Common myeloid progenitor, CD34-positive (primary cell): ENCODE measurements around the gene MKKS.

Source experiments
- CTCF ChIA-PET: fragments of 350-600 bp; sonication (Branson Sonifier 250); formaldehyde crosslinking; loops from one replicate; lab custom pipeline; 2021; ENCODE audit warnings: antibody characterized with exemption; lab: Charles Lee
- POLR2A ChIA-PET: fragments of 350-600 bp; sonication (Branson Sonifier 250); formaldehyde crosslinking; loops from one replicate; lab custom pipeline; 2021; ENCODE audit warnings: antibody characterized with exemption; lab: Charles Lee
- DNase-seq, 3 donors: peaks; one replicate each; pipeline versions ENCODE4 v3.0.0 to v3.0.0-alpha.2; 2013
- H3K27ac ChIP-seq, 2 experiments: 1 replicate in 1 of 2; 2 replicates in 1 of 2; pipeline ENCODE4 v1.7.0; 2013; ENCODE audit warnings: inconsistent platforms in 2 of 2, low read length in 2 of 2, mild to moderate bottlenecking in 2 of 2, low read depth in 1 of 2, moderate library complexity in 1 of 2; ENCODE audit not compliant: severe bottlenecking in 2 of 2, insufficient read depth in 1 of 2, poor library complexity in 1 of 2
- H3K27me3 ChIP-seq, 5 experiments: replicated peaks in 2 of 5; 1 replicate in 3 of 5; 2 replicates in 2 of 5; pipeline versions ENCODE4 v1.6.1 to v1.7.0; 2013; ENCODE audit warnings: low read length in 4 of 5, mild to moderate bottlenecking in 2 of 5, moderate library complexity in 2 of 5, inconsistent platforms in 1 of 5; ENCODE audit not compliant: insufficient read depth in 5 of 5, control insufficient read depth in 4 of 5
- H3K36me3 ChIP-seq, 4 experiments: 1 replicate in 2 of 4; 2 replicates in 2 of 4; pipeline versions ENCODE4 v1.6.1 to v1.7.0; 2013; ENCODE audit warnings: low read length in 3 of 4, control low read depth in 1 of 4, mild to moderate bottlenecking in 1 of 4; ENCODE audit not compliant: control insufficient read depth in 4 of 4, insufficient read depth in 4 of 4
- H3K4me1 ChIP-seq, 4 experiments: 1 replicate in 3 of 4; 2 replicates in 1 of 4; pipeline versions ENCODE4 v1.6.1 to v1.7.1; 2013; ENCODE audit warnings: low read length in 3 of 4, mild to moderate bottlenecking in 3 of 4, control low read depth in 1 of 4, inconsistent platforms in 1 of 4, moderate library complexity in 1 of 4; ENCODE audit not compliant: control insufficient read depth in 4 of 4, insufficient read depth in 4 of 4; ENCODE audit errors: control extremely low read depth in 1 of 4
- H3K4me3 ChIP-seq, 7 experiments: 1 replicate in 4 of 7; 2 replicates in 3 of 7; pipeline versions ENCODE4 v1.5.1 to v1.7.0; 2013; ENCODE audit warnings: mild to moderate bottlenecking in 7 of 7, low read length in 6 of 7, moderate library complexity in 6 of 7, inconsistent platforms in 2 of 7, low read depth in 2 of 7, control low read depth in 1 of 7; ENCODE audit not compliant: insufficient read depth in 4 of 7, control insufficient read depth in 1 of 7; ENCODE audit errors: extremely low read depth in 1 of 7
- H3K9me3 ChIP-seq, 5 experiments: 1 replicate in 4 of 5; 2 replicates in 1 of 5; pipeline versions ENCODE4 v1.6.1 to v1.7.1; 2013; ENCODE audit warnings: low read length in 4 of 5, mild to moderate bottlenecking in 2 of 5, inconsistent platforms in 1 of 5, low read depth in 1 of 5, moderate library complexity in 1 of 5; ENCODE audit not compliant: control insufficient read depth in 4 of 5, insufficient read depth in 2 of 5; ENCODE audit errors: control extremely low read depth in 1 of 5
- WGBS: methylation state at CpG from one replicate; pipeline ENCODE4 v1.1.5; 2013; ENCODE audit not compliant: insufficient coverage; 5-methylcytosine and 5-hydroxymethylcytosine counted together

MKKS gene

DNA sequence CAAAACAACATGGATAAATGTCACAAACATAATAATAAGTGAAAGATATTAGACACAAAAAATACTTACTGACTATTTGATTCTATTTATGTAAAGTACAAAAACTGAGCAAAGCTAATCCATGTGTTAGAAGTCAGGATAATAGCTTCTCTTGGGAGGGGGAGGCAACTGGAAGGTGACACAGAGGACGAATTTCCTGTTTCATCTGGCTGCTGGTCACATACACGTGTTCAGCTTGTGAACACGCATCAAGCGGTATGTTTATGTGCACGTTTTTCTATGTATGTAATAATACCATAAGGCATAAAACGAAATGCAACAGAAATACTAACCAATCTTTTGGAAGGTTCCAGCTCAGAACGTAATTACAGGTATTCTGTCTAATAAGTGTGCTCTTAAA lies 54.3 kb downstream of the MKKS start:
- H3K27me3 ChIP-seq = no peaks in the 10 kb centered on the region
- H3K4me3 ChIP-seq = no peak overlapping the region
- ChIA-PET POLR2A (no interaction called here), CTCF (no interaction called here)
- H3K9me3 ChIP-seq = peaks cover 0 to 7% (median 4%) of the 10 kb centered on the region in 5 experiments
- WGBS = 100% methylated on average over 6 of the region's 7 CpGs
- no peaks in the 10 kb centered on the region for H3K4me1 ChIP-seq
- H3K36me3 ChIP-seq = no peaks in the 10 kb centered on the region
- no peak overlapping the region for H3K27ac ChIP-seq
- no peak for DNase-seq

DNA sequence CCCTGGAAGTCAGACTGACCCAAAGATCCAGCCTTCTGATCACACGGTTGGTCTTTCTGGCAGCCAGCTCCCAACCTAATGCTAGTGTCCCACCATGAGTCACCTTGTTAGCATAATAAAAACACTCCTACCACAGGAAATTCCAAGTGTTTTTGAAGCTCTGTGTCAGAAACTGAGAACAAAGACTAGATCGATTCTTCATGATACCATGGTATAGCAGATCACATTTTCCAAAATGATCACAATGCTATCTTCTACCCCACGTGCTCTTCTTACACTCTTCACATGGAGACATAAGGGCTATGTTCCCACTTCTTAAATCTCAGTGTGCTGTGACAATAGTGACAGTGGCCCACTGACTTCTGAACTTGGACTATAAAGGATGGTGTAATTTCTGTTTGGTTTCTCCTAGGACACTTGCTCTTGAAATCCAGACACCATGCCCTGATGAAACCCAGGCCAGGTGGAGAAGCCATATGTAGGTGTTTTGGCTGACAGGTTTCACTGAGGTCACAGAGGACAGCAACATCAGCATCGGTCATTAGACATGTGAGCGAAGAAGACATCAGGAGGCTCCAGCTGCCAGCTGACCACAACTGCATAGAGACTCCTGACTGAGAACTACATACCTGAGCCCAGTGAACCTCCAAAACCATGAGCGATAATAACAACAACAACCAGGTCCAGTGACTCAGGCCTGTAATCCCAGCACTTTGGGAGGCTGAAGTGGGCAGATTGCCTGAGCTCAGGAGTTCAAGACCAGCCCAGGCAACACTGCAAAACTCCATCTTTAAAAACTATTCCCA lies 57.5 kb downstream of the MKKS start:
- H3K4me1 ChIP-seq = no peaks in the 10 kb centered on the region
- no peaks in the 10 kb centered on the region for H3K36me3 ChIP-seq
- no peak overlapping the region for H3K4me3 ChIP-seq
- 87% methylated on average over 4 of the region's 6 CpGs for WGBS
- peaks cover 0 to 10% (median 4%) of the 10 kb centered on the region in 5 experiments for H3K9me3 ChIP-seq
- DNase-seq = no peak
- ChIA-PET CTCF (no interaction called here), POLR2A (no interaction called here)
- no peak overlapping the region for H3K27ac ChIP-seq
- H3K27me3 ChIP-seq = no peaks in the 10 kb centered on the region

DNA sequence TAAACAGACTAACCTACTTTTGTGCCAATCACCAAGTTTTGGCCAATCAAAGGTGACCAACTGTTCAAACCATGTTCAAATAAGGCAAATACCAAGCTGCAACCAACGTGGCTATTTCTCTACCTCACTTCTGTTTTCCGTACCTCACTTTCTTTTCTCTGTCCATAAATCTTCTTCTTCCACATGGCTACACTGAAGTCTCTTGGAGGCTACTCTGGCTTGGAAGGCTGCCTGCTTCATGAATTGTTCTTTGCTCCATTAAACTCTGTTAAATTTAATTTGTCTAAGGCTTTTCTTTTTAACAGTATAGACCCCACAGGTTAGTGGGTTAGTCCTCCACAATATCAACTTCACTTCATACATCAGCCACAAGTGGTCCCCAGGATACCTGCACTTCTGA lies 58.8 kb downstream of the MKKS start:
- Histone ChIP-seq H3K27me3 (no peaks in the 10 kb centered on the region), H3K4me1 (no peaks in the 10 kb centered on the region), H3K9me3 (peaks cover 0 to 10% (median 4%) of the 10 kb centered on the region in 5 experiments), H3K27ac (no peak overlapping the region), H3K4me3 (no peak overlapping the region), H3K36me3 (no peaks in the 10 kb centered on the region)
- DNase-seq = no peak
- POLR2A ChIA-PET = no interaction called here
- 78% methylated on average over 2 of the region's 2 CpGs for WGBS
- CTCF ChIA-PET = no interaction called here

DNA sequence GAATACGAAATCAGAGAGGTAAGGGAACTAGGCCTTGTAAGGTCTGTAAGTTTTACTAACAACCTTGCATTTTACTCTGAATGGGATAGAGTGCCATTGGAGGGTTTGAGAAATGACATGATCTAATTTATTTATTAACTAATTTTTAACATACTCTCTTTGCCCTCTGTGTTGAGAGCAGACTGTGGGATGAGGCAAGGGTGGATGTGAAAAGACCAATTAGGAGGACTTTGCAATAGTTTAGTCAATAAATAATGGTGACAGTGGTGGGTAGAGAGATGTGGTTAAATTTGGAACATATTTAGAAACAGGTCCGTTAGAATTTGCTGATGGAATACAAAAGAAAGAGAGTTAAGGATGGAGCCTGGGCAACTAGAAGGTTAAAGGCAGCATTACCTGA lies 60.0 kb downstream of the MKKS start:
- H3K4me1 ChIP-seq = no peaks in the 10 kb centered on the region
- no peak overlapping the region for H3K27ac ChIP-seq
- peaks cover 0 to 10% (median 4%) of the 10 kb centered on the region in 5 experiments for H3K9me3 ChIP-seq
- ChIA-PET CTCF (no interaction called here), POLR2A (no interaction called here)
- WGBS = 0% methylated on average over 1 of the region's 2 CpGs
- H3K27me3 ChIP-seq = no peaks in the 10 kb centered on the region
- H3K4me3 ChIP-seq = no peak overlapping the region
- H3K36me3 ChIP-seq = no peaks in the 10 kb centered on the region
- DNase-seq = no peak

DNA sequence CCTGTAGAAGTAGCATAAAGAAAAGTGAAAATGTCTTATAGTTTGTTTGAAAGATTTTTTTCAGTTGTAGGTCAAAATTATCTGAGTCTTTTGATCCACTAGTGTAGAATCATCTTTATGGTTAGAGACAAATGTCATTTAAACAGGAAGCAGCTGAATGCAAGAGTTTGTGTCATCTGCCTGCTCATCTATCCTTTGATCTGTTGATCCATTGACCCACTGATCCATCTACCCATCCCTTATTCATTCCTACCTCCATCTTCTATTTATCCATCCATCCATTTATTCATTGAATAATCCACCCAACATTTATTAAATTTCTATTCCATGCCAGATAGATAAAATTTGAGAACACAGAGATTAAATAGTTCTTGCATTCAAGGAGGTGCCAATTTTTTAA lies 62.6 kb downstream of the MKKS start:
- H3K4me1 ChIP-seq = no peaks in the 10 kb centered on the region
- H3K4me3 ChIP-seq = no peak overlapping the region
- ChIA-PET CTCF (no interaction called here), POLR2A (no interaction called here)
- no peak for DNase-seq
- peaks cover 0 to 1% (median 0%) of the 10 kb centered on the region in 5 experiments for H3K27me3 ChIP-seq
- peaks cover 0 to 10% (median 2%) of the 10 kb centered on the region in 5 experiments for H3K9me3 ChIP-seq
- no peak overlapping the region for H3K27ac ChIP-seq
- no peaks in the 10 kb centered on the region for H3K36me3 ChIP-seq

DNA sequence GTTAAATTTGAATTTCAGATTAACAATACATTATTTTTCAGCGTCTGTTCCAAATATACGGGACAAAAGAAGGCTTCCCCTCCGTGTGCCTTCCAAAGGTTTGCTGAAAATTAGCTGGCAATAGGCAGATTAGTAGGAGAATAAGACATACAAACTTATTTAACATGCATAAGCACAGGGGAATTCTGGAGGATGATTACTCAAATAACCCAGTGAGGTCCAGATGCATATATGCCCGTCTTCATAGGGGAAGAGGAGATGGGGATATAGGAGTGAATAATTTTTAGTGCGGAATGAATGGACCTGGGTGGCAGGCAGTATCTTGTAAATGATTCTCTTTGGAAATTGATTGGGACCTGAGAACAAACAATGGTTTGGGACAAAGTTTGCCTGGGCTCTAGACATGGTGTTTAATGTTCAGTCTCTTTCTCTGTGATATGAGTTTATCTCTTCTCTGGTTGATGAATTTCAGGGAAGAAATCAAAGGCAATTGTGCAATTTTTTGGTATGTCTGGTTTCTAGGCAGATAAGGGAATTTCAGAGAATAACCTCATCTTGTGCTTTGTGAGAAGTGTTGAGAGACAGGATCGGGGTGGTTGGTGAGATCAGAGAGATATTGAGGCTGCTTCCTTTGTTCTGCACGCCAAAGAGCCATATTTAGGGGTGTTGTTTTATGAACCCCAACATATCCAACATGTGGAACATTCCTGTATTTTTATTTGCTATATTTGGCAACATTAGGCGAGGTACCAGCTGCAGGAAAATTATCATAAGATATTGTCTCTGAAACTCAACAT lies 63.7 kb downstream of the MKKS start:
- Histone ChIP-seq H3K4me3 (no peak overlapping the region), H3K27me3 (peaks cover 0 to 1% (median 0%) of the 10 kb centered on the region in 5 experiments), H3K4me1 (no peaks in the 10 kb centered on the region), H3K27ac (no peak overlapping the region), H3K9me3 (peaks cover 0 to 5% (median 0%) of the 10 kb centered on the region in 5 experiments), H3K36me3 (no peaks in the 10 kb centered on the region)
- no peak for DNase-seq
- CTCF ChIA-PET = interaction anchor here (0.7 kb wide), 1 partner anchor 54 kb away, joined by 3 read pairs; no protein-coding TSS in a partner anchor
- POLR2A ChIA-PET = no interaction called here
- 100% methylated on average over 3 of the region's 8 CpGs for WGBS

DNA sequence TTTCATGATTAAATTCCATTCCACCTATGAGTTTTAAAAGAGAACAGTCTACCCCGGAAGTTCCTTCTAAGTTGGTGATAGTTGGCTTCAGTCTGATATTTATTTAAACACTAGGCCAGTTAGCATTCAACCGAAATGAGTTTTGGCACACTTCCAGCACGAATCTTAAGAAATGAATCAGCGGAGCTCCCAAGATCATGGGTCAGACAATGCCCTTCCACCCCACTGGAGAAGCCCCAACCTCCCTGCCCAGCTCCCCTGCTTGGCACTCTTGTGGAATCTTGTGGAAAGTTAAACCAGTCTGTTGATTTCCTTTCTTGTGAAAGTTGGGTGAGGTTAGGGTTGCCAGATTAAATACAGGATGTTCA lies 64.3 kb downstream of the MKKS start:
- Histone ChIP-seq H3K36me3 (no peaks in the 10 kb centered on the region), H3K27me3 (peaks cover 0 to 1% (median 0%) of the 10 kb centered on the region in 5 experiments), H3K4me3 (no peak overlapping the region), H3K27ac (no peak overlapping the region), H3K9me3 (peaks cover 0 to 5% (median 0%) of the 10 kb centered on the region in 5 experiments), H3K4me1 (no peaks in the 10 kb centered on the region)
- DNase-seq = no peak
- 97% methylated on average over 3 of the region's 4 CpGs for WGBS
- ChIA-PET POLR2A (no interaction called here), CTCF (interaction anchor here (0.7 kb wide), 1 partner anchor 55 kb away, joined by 3 read pairs; no protein-coding TSS in a partner anchor)
